ENCODE data around the gene RFC3. TPM values are rescaled to one million over a fixed set of nuclear protein-coding genes. Genes with fewer than 3 reads are reported as not detected.

Gene RFC3
- total and polyA plus RNA-seq, 9 of the 15 experiments (the other 6 are each of a cell fraction or from before 2014, with no cell fraction given), result 31.3 to 94.0 (median 54.0) TPM

- Histone ChIP-seq H3K4me1 (replicated peaks in 1 of 2; ENCODE audit: control insufficient read depth in 2 of 2, insufficient read depth in 2 of 2, low read length in 2 of 2) (no peaks in the 10 kb centered on the region), H2AFZ (ENCODE audit: low read depth, low read length) (no peak overlapping the region), H3K27me3 (ENCODE audit: control insufficient read depth in 2 of 2, insufficient read depth in 2 of 2, low read length in 2 of 2) (no peaks in the 10 kb centered on the region), H3K4me2 (ENCODE audit: insufficient read depth, low read length) (no peak overlapping the region), H3K9me3 (replicated peaks; ENCODE audit: control insufficient read depth, insufficient read depth, low read depth, low read length) (no peaks in the 10 kb centered on the region), H4K20me1 (replicated peaks; ENCODE audit: control insufficient read depth, insufficient read depth, low read length) (no peaks in the 10 kb centered on the region), H3K36me3 (ENCODE audit: control insufficient read depth, insufficient read depth, low read length) (no peaks in the 10 kb centered on the region), H3K4me3 (no peak overlapping the region), H3K79me2 (ENCODE audit: control insufficient read depth, insufficient read depth, low read length) (no peaks in the 10 kb centered on the region), H3K27ac (ENCODE audit: extremely low read depth, low read depth, low read length) (no peak overlapping the region), H3K9me1 (ENCODE audit: control insufficient read depth, insufficient read depth, low read length) (no peaks in the 10 kb centered on the region), H3K9ac (ENCODE audit: insufficient read depth in 1 of 2, low read depth in 2 of 2, low read length in 2 of 2) (no peak overlapping the region)
- intact Hi-C loops (cut with micrococcal nuclease), result no loop called here
- no peak for ATAC-seq
- no peak for TF ChIP-seq ZNF175 (CRISPR knock-in tag; IDR thresholded peaks at IDR 0.05; ENCODE audit: low read depth)
- no peak for TF ChIP-seq NFYB (IDR thresholded peaks at IDR 0.05; ENCODE audit: extremely low read depth, insufficient read length)
- TF ChIP-seq HDAC6 (IDR thresholded peaks at IDR 0.05; ENCODE audit: low read depth, low read length), result no peak
- POLR2A ChIA-PET, result interaction anchor here (1.4 kb wide), 1 partner anchor 8 kb away, joined by 3 read pairs; no protein-coding TSS in a partner anchor
- CTCF ChIA-PET (ENCODE audit: low intra/inter-chr PET ratio), result no interaction called here
- no TSS peak for BruUV-seq (replicated peaks)
- 4% methylated on average over 3 of the region's 3 CpGs for WGBS (ENCODE audit: insufficient coverage, low coverage, missing lambda C conversion rate)
- DNase-seq (ENCODE audit: extremely low read depth in 1 of 4, low spot score in 3 of 4), result no peak
- FAIRE-seq, result no peak
- in situ Hi-C loops (cut with MboI), result no loop called here
Measured at GRCh38 chr13:33800646-33801186, 17.2 kb upstream of the RFC3 start.

GRCh38 chr13:33806470-33807248 is 11.3 kb upstream of the RFC3 start:
- intact Hi-C loops (cut with micrococcal nuclease) (no loop called here), in situ Hi-C loops (cut with MboI) (no loop called here)
- no peak overlapping the region for H3K4me2 ChIP-seq (ENCODE audit: insufficient read depth, low read length)
- H2AFZ ChIP-seq (ENCODE audit: low read depth, low read length), result no peak overlapping the region
- H3K27me3 ChIP-seq (ENCODE audit: control insufficient read depth in 2 of 2, insufficient read depth in 2 of 2, low read length in 2 of 2), result no peaks in the 10 kb centered on the region
- 0% methylated on average over 7 of the region's 8 CpGs for WGBS (ENCODE audit: insufficient coverage, low coverage, missing lambda C conversion rate)
- H3K36me3 ChIP-seq (ENCODE audit: control insufficient read depth, insufficient read depth, low read length), result no peaks in the 10 kb centered on the region
- H3K9ac ChIP-seq (ENCODE audit: insufficient read depth in 1 of 2, low read depth in 2 of 2, low read length in 2 of 2), result no peak overlapping the region
- CTCF ChIA-PET (ENCODE audit: low intra/inter-chr PET ratio), result no interaction called here
- H3K9me3 ChIP-seq (replicated peaks; ENCODE audit: control insufficient read depth, insufficient read depth, low read depth, low read length), result no peaks in the 10 kb centered on the region
- no peaks in the 10 kb centered on the region for H3K79me2 ChIP-seq (ENCODE audit: control insufficient read depth, insufficient read depth, low read length)
- no peak overlapping the region for H3K4me3 ChIP-seq
- no peaks in the 10 kb centered on the region for H4K20me1 ChIP-seq (replicated peaks; ENCODE audit: control insufficient read depth, insufficient read depth, low read length)
- no peak for FAIRE-seq
- ATAC-seq, result no peak
- BruUV-seq (replicated peaks), result no TSS peak
- H3K9me1 ChIP-seq (ENCODE audit: control insufficient read depth, insufficient read depth, low read length), result no peaks in the 10 kb centered on the region
- POLR2A ChIA-PET, result no interaction called here
- no peaks in the 10 kb centered on the region for H3K4me1 ChIP-seq (replicated peaks in 1 of 2; ENCODE audit: control insufficient read depth in 2 of 2, insufficient read depth in 2 of 2, low read length in 2 of 2)
- H3K27ac ChIP-seq (ENCODE audit: extremely low read depth, low read depth, low read length), result no peak overlapping the region
- no peak for DNase-seq (ENCODE audit: extremely low read depth in 1 of 4, low spot score in 3 of 4)
- TF ChIP-seq ZNF609 (CRISPR knock-in tag; IDR thresholded peaks at IDR 0.05; ENCODE audit: borderline replicate concordance) (no peak), NKRF (IDR thresholded peaks at IDR 0.05; ENCODE audit: borderline replicate concordance) (no peak)
